HG02840 (cell line): ENCODE results near the gene CCDC170.
"Not testable (repeated sequence)": the region's sequence is repeated elsewhere in the genome, so short reads cannot be mapped to it uniquely, and the experiment has no call there.

ENCODE experiments used
- ATAC-seq: cut with Tn5 transposase; IDR thresholded peaks from one replicate; pipeline ENCODE4 v1.9.1; 2021; ENCODE audit warnings: mild to moderate bottlenecking, moderate library complexity, moderate number of reproducible peaks; ENCODE audit not compliant: unreplicated experiment, low FRiP score

Gene CCDC170

DNA sequence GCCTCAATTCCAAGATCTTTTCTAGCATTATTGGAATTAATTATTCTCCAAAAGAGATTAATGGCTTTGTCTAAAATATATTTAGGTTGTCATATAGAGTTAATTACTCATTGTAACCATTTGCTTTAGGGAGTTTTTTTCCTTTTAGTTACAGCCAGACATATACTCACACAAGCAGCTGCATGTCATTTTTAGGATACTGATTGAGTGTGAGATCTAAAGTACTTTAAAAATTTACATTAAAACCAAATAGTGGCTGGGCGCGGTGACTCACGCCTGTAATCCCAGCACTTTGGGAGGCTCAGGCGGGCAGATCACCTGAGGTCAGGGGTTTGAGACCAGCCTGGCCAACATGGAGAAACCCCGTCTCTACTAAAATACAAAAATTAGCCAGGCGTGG lies 51.1 kb downstream of the CCDC170 start:
- not testable (repeated sequence) for ATAC-seq

DNA sequence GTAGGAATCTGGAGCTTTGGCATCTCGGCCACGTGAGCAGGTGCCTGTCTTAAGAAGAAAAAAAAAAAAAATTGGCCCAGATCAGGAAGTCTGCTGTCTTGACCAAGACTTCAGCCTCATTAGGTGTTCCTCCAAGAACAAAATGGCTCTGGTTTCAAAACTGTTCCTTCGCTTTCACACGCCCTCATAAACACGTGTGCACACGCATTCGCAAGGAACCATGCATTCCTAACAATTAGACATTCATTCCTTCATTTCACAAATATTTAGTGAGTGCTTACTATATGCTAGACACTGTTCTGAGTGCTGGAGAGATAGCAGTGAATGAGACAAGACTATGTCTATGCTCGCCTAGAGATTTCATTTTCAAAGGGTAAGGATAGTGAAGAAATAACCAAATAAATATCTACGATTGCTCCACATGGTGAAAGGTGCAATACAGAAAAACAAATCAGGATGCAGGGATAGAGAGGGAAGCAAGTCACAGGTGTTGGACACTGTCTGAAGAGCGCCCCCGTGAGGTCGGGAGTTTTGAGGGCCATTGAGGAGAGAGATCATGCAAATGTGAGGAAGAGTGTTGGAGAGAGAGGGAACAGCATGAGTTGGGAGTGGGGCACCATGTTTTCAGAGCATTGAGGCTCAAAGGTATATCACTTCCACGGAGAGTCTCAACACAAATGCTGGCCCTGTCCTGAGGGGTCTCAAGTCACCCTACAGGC lies 53.3 kb downstream of the CCDC170 start:
- ATAC-seq, result no peak

- no peak for ATAC-seq
These were observed 54.4 kb downstream of the CCDC170 start for GRCh38 chr6:151548201-151548600.

DNA sequence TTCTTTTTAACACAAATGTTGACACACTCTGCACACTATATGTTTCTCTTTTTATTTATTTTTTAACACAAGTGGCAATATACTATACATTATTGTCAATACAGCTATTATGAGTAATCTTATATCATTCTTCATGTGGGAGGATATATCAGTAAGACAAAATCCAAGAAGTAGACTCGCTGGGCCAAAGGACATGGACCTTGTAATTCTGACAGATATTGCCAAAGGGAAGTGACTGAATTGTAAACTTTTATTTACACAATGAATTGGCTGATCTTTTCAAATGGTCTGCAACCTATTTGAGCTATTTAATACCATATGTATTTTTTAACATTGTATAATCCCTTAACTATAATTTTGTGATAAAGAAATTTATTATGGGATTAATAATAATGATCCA lies 56.0 kb downstream of the CCDC170 start:
- ATAC-seq, result no peak

DNA sequence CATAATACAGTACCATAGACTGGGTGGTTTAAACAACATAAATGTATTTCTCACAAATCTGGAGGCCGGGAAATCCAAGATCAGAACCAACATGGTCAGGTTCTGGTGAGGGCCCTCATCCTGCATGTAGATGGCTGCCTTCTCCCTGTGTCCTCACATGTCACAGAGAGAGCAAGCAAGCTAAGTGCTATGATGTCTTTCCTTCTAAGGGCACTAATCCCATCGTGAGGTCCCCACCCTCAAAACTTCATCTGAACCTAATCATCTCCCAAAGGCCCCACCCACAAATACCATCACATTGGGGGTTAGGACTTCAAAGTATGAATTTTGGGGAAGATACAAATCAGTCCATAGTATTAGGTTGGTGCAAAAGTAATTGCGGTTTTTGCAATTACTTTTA lies 56.8 kb downstream of the CCDC170 start:
- ATAC-seq, result no peak

DNA sequence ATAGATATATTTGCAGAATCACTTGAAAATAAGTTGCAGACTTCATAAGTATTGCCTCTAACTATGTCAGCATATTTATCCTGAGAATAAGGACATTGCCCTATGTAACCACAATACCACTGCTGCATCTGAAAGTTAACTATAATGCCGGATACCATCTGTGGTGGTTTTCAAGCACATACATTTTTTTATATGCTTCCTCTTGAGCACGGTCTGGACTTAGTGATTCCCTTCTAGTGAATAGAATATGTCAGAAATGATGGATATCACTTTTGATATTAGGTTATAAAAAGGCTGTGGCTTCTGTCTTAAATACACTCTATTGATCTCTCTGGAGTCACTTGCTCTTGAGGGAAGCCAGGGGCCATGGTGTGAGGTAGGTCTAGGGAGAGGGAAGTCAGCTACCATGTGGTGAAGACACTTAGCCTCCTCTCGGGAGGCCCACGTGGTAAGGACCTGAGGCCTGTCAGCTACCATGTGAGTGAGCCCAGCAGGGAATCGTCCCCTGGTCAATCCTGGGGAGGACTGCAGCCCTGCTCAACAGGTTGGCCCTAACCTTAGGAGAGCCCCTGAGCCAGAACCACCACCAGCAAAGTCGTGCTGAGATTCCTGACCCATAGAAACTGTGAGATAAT lies 57.5 kb downstream of the CCDC170 start:
- ATAC-seq, result no peak

DNA sequence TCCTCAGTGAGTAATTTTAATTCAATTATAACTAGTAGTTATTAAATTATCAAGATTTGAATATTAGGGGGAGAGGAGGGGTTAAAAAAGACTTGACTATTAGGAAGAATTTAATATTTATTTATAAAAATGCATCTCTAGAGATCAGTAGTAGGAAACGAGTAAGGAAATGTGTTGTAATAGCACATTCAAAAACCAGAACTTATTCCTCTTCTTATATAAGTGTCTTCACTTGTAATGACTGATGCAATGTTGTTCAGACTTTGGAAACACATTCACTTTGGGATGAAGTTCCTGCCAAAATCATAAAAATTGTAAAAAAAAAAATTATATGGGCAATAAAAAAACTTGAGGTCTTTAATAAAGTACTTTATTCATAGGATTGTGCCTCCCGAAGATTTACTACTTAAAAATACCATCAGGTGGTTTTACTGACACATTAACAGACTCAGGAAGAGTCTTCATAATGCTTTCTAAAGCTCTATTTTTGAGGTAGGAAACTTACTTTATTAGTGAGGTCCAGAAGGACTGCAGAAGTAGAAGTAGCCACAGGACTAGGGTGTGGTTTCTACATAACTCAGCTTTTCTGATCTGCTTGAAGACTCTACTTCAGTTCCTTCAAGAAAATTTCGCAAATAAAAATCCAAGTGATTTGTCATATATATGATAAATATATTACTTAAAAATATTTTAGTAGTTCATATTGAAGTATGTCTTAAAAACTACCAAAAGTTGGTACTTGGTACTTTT lies 59.8 kb downstream of the CCDC170 start:
- ATAC-seq, result no peak

DNA sequence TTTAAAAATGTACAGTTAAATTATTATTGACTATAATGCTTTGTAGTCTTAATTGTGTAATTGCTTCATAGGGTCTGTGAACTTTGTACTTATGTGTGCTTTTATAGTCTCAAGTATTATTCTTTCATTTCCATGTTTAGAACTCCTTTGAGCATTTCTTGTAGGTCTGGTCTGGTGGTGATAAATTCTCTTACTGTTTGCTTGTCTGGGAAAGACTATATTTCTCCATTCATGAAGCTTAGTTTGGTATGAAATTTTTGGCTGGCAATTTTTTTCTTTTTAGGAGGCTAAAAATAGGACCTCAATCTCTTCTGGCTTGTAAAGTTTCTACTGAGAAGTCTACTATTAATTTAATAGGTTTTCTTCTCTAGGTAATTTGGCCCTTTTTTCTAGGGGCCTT lies 67.4 kb downstream of the CCDC170 start:
- ATAC-seq, result no peak

DNA sequence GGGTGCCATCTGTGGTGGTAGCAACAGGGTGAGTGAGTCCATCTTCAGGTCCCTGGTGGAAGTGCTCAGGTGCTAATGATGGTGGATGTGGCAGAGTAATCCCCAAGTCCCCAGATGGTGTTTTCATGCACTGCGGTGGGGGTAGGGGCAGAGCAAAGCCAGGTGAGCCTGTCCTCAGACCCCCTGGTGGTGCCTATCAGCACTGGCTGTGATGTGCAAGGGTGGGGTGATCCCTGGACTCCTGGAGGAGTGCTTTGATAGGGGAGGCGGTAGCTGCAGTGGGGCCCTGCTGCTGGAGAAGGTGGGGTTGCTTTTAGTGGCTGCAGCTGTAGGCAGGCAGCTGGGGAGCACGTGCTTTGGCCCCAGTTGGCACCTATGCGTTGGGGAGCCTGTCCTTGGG lies 70.8 kb downstream of the CCDC170 start:
- no peak for ATAC-seq

DNA sequence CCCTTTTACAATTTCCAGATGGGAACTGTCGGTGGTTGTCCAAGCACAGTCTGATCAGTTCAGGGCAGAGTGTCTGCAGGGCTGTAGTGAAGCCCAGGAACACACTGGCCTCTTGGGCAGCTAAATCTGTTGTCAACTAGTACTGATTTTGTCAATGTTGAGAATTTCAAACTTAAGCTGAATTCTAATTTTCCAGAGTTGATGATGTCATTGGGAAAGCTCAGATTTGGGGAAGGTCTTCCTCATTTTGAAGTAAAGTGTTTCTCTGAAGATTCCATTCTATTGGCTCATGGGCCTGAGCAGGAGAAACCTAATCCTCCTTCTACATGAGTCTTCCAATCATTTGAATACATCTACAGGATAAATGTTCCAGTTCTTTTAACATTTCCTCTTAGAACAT lies 72.1 kb downstream of the CCDC170 start:
- ATAC-seq, result no peak

GRCh38 chr6:151566557-151566956 lies 72.7 kb downstream of the CCDC170 start:
- no peak for ATAC-seq

DNA sequence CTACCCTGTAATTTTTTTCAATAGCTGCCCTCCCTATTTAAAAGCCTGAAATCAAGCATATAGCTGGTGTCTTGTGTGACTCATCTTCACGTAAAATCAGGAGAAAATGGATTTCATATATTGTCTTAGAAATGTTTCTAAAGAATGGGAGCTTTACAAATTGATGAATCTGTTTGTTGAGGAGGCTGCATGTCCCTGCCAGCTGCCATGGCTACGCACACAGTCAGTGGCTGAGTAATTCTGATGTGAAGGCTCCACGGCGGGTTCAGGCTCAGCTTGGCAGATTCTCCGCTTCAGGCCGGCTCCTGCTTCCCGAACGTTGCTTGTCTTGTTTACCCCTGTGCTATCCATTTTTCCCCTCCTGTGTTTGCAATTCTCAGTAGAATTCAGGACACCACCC lies 82.8 kb downstream of the CCDC170 start:
- ATAC-seq, result no peak

DNA sequence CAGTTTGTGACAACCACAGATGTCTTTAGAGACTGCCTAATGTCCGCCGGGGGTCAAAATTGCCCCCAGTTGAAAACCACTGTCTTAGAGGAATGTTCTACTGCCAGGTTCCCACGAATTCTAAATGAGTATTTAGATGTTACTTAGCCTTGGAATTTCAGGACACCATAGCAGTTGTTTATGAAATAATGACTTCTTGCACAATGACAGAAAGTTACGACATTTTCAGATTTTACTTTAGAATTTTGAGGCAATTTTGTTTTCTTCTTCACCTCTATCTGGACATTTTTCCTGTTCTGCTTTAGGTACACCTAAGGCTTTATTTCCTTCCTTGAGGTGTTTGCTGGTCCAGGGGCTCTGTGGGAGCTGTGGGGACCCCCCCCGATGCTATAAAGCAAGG lies 83.4 kb downstream of the CCDC170 start:
- no peak for ATAC-seq

DNA sequence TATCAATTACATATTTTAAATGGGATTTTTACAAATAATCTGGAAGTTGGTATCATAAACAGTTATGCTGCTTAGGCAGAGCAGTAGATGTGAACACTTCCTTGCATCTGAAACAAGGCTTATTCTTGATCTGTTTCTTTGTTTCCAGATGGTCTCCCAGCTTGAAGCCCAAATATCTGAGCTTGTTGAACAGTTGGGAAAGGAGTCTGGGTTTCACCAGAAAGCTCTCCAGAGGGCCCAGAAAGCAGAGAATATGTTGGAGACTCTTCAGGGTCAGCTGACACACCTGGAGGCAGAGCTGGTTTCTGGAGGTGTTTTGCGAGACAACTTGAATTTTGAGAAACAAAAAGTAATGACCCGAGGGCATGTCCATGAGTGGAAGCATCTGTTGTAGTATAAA lies 91.9 kb downstream of the CCDC170 start:
- no peak for ATAC-seq

DNA sequence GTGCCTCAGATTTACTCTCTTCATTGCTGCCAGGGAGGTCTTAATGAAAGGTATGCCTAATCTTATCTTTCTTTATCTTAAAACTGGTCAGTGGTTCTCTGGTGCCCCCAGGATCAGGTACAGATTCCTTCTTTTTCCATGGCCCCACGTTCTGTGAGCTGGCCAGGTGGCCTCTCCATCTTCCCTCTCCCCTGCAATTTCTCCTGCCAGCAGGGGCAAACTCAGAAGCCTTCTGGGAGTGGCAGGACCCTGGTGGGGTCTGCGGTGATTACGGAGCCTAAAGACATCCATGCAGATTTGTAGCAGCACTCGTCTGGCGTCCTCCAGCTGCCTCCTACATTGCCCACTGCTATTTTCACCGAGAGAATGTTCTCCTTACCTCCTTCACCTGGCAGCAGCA lies 95.8 kb downstream of the CCDC170 start:
- no peak for ATAC-seq

GRCh38 chr6:151590742-151591141 lies 96.9 kb downstream of the CCDC170 start:
- ATAC-seq, result no peak

GRCh38 chr6:151592449-151593159 lies 98.8 kb downstream of the CCDC170 start:
- no peak for ATAC-seq

- ATAC-seq, result no peak
These were observed 115.5 kb downstream of the CCDC170 start for GRCh38 chr6:151609146-151609902.

DNA sequence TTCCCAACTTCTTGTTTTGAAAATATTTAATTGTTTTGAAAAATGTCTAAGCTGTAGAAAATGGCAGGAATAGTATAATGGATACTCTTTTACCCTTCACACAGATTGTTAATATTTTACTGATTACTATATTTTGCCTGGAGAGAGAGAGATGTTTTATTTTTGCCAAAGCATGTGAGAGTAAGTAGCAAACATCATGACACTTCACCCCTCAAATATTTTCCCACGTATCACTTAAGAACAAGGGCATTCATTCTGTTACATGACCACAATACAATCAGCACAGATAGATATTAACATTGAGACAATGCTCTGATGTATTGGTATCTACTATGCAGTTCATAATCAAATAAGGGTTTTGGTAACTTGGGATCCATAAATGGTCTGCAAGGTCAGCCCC lies 116.5 kb downstream of the CCDC170 start:
- ATAC-seq, result no peak

DNA sequence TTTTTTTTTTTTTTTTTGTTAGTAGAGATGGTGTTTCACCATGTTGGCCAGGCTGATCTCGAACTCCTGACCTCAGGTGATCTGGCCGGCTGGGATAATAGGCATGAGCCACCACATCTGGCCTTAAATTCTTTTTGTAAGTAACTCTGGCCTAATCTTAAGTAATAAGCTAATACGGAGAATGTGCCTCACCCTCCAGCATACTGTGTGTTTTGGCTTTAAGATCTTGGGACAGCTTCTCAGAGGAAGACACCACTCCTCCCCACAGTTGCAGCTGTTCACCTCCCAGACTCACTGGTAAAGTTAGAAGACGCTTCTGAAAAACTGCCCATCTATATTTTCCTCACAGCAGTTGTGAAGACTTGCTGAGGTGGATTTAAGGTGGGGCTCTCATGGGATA lies 120.8 kb downstream of the CCDC170 start:
- no peak for ATAC-seq
